Measurements from ENCODE around the gene ANKRD13B. TPM values are rescaled to one million over a fixed set of nuclear protein-coding genes. Genes with fewer than 3 reads are reported as not detected.
A peak's percentile ranks its signal among the peaks of the same experiment; 100 is the strongest.

The ANKRD13B gene
- polyA plus RNA-seq (2011; rRNA removed) (4.0 and 4.5 TPM in 2 replicates), polyA plus RNA-seq (2017; fragmentation: RNase III; extraction: RNeasy Plus Mini Kit Qiagen cat#74134 plus additional on column Dnase treatment) (15.3 to 17.8 TPM (median 16.4 TPM) in 3 replicates), polyA minus RNA-seq (2011; rRNA and poly(A)+ RNA removed) (9.2 and 10.1 TPM in 2 replicates)
- polyA plus RNA-seq (2012; cell fraction: cytosol; rRNA removed): 16.3 and 21.8 TPM in 2 replicates
- polyA plus RNA-seq (2012; cell fraction: nucleus; rRNA removed): 84.1 and 142 TPM in 2 replicates

DNA sequence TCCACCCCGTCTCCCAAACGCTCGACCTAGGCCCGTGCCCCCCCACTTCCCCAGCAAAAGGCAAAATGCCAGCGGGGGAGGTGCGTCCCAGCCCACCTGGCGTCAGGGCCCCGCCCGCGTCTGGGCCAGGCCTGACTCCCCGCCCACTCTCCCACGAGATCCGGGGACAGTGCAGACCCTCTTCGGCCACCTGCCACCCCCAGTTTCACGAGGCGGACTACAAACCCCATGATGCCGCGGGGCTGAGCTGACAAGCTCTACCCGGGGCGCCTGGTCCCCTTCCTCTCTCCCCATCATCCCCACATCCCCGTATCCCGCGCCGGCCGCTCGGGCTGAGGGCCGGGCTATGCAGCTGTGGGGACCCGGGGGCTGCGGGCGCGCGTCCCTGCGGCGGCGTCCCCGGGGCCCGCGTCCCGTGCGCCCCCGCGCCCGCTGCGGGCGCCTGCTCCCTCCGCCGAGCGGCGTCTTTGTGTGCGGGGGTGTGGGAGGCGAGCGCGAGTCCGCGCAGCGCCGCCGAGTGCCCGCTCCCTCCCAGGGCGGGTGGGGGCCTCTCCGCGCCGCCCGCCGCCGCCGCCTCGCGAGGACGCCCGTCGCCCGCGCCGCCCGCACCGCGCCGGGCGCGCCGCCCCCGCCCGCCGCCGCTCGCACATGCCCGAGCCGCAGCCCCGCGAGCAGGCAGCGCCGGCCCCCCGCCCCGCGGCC lies at the start of gene ANKRD13B:
Gene ANKRD13B (plus strand): TSS at position 283 of the 702 bp plus-strand sequence. CDS start 490 bp downstream, outside the sequence.
- FAIRE-seq: no peak
- WGBS (ENCODE audit: missing lambda C conversion rate): 2% methylated on average over 12 of the region's 96 CpGs
- ATAC-seq: peak in 1 of 2 experiments; percentile 9; a peak in 2 of 6 replicates

DNA sequence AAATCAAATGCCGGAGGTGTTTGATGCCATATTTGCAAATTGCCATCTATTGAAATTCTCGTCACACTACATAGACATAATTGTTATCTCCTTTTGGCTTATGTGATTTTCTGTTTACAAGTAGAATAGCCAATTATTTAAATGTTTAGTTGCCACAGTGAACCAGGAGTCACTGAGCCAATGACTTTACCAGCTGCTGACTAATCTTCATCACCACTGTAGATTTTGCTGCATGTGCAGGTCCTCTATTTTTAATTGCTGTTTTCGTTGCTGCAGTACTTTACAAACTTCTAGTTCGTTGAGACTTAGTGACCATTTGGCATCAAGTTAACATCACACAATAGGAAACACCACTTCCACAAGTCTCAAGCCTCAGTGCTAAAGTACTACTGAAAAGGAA lies 48.9 kb upstream of the ANKRD13B start:
- Histone ChIP-seq H3K9me3 (no peaks in the 10 kb centered on the region), H3K4me1 (peaks cover 19% of the 10 kb centered on the region), H3K27ac (no peak overlapping the region), H3K4me2 (no peak overlapping the region), H3K4me3 (no peak overlapping the region)
- 94% methylated on average over 4 of the region's 4 CpGs for WGBS (ENCODE audit: missing lambda C conversion rate)
- POLR2A ChIA-PET: no interaction called here
- DNase-seq (ENCODE audit: low read depth in 1 of 2, low spot score in 1 of 2) (no peak), FAIRE-seq (peak; percentile 28), ATAC-seq (no peak)
- CTCF ChIA-PET: interaction anchor here (0.7 to 3.1 kb wide), 4 partner anchors 23 to 292 kb away, joined by 4 to 13 read pairs (median 8); partner anchors contain the start of gene ABHD15
- TF ChIP-seq, protein P1, sequence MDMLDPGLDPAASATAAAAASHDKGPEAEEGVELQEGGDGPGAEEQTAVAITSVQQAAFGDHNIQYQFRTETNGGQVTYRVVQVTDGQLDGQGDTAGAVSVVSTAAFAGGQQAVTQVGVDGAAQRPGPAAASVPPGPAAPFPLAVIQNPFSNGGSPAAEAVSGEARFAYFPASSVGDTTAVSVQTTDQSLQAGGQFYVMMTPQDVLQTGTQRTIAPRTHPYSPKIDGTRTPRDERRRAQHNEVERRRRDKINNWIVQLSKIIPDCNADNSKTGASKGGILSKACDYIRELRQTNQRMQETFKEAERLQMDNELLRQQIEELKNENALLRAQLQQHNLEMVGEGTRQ (IDR thresholded peaks at IDR 0.05): no peak
- TF ChIP-seq, protein P2, sequence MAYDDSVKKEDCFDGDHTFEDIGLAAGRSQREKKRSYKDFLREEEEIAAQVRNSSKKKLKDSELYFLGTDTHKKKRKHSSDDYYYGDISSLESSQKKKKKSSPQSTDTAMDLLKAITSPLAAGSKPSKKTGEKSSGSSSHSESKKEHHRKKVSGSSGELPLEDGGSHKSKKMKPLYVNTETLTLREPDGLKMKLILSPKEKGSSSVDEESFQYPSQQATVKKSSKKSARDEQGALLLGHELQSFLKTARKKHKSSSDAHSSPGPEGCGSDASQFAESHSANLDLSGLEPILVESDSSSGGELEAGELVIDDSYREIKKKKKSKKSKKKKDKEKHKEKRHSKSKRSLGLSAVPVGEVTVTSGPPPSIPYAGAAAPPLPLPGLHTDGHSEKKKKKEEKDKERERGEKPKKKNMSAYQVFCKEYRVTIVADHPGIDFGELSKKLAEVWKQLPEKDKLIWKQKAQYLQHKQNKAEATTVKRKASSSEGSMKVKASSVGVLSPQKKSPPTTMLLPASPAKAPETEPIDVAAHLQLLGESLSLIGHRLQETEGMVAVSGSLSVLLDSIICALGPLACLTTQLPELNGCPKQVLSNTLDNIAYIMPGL (CRISPR knock-in tag; IDR thresholded peaks at IDR 0.05; ENCODE audit: borderline replicate concordance): no peak
- TF ChIP-seq, protein P3, sequence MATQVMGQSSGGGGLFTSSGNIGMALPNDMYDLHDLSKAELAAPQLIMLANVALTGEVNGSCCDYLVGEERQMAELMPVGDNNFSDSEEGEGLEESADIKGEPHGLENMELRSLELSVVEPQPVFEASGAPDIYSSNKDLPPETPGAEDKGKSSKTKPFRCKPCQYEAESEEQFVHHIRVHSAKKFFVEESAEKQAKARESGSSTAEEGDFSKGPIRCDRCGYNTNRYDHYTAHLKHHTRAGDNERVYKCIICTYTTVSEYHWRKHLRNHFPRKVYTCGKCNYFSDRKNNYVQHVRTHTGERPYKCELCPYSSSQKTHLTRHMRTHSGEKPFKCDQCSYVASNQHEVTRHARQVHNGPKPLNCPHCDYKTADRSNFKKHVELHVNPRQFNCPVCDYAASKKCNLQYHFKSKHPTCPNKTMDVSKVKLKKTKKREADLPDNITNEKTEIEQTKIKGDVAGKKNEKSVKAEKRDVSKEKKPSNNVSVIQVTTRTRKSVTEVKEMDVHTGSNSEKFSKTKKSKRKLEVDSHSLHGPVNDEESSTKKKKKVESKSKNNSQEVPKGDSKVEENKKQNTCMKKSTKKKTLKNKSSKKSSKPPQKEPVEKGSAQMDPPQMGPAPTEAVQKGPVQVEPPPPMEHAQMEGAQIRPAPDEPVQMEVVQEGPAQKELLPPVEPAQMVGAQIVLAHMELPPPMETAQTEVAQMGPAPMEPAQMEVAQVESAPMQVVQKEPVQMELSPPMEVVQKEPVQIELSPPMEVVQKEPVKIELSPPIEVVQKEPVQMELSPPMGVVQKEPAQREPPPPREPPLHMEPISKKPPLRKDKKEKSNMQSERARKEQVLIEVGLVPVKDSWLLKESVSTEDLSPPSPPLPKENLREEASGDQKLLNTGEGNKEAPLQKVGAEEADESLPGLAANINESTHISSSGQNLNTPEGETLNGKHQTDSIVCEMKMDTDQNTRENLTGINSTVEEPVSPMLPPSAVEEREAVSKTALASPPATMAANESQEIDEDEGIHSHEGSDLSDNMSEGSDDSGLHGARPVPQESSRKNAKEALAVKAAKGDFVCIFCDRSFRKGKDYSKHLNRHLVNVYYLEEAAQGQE (IDR thresholded peaks at IDR 0.05): no peak
- TF ChIP-seq TFCP2L1 (CRISPR knock-in tag; IDR thresholded peaks at IDR 0.05): no peak

More for the DNA sequence above, at the start of gene ANKRD13B:
- CTCF ChIA-PET: interaction anchor here (0.6 to 11.5 kb wide), 24 partner anchors 8 to 640 kb away, joined by 3 to 474 read pairs (median 4); partner anchors contain the start of genes ABHD15 and TP53I13
- DNase-seq (ENCODE audit: low read depth in 1 of 2, low spot score in 1 of 2): peak in 1 of 2 experiments; percentile 66
- no peaks in the 10 kb centered on the region for H3K9me3 ChIP-seq
- H3K27ac ChIP-seq: peak within 1 kb of the TSS; percentile 95 to 96
- peak within 1 kb of the TSS; percentile 82 for H3K4me3 ChIP-seq
- H3K4me2 ChIP-seq: peak within 1 kb of the TSS; percentile 95
- TF ChIP-seq, protein P4, sequence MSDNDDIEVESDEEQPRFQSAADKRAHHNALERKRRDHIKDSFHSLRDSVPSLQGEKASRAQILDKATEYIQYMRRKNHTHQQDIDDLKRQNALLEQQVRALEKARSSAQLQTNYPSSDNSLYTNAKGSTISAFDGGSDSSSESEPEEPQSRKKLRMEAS (IDR thresholded peaks at IDR 0.05): peak; percentile 34; the same call in 1 of the 2 replicates
- TF ChIP-seq ZSCAN20 (CRISPR knock-in tag; IDR thresholded peaks at IDR 0.05): no peak
- no peak for TF ChIP-seq HOXB13 (CRISPR knock-in tag; IDR thresholded peaks at IDR 0.05; ENCODE audit: low read depth)
- TF ChIP-seq RAD21 (conservative IDR thresholded peaks at IDR 0.05 in 1 of 2, IDR thresholded peaks at IDR 0.05 in 1 of 2): no peak
- no peak for TF ChIP-seq ESRRA (IDR thresholded peaks at IDR 0.05; ENCODE audit: borderline replicate concordance, low read length)
- no peak for TF ChIP-seq CEBPB (IDR thresholded peaks at IDR 0.05)
- TF ChIP-seq HEYL (CRISPR knock-in tag; IDR thresholded peaks at IDR 0.05): no peak
- no peak for TF ChIP-seq TP53 (CRISPR knock-in tag; IDR thresholded peaks at IDR 0.05)
- no peak for TF ChIP-seq KDM5A (IDR thresholded peaks at IDR 0.05)
- TF ChIP-seq PHF8 (IDR thresholded peaks at IDR 0.05; ENCODE audit: borderline replicate concordance, low read depth): no peak
- TF ChIP-seq, protein P3 (IDR thresholded peaks at IDR 0.05): peak; percentile 28; the same call in 1 of the 2 replicates
- TF ChIP-seq FOSB (CRISPR knock-in tag; IDR thresholded peaks at IDR 0.05): no peak
- no peak for TF ChIP-seq HOXB5 (CRISPR knock-in tag; IDR thresholded peaks at IDR 0.05)
- 0 out of 2 replicates have a peak, but pooled peaks have one; percentile 37 for TF ChIP-seq CHD4 (IDR thresholded peaks at IDR 0.05; ENCODE audit: borderline replicate concordance)
- peak; percentile 15; the same call in 1 of the 2 replicates for TF ChIP-seq POLR2A (IDR thresholded peaks at IDR 0.05; ENCODE audit: low read length)
- TF ChIP-seq, protein P5, sequence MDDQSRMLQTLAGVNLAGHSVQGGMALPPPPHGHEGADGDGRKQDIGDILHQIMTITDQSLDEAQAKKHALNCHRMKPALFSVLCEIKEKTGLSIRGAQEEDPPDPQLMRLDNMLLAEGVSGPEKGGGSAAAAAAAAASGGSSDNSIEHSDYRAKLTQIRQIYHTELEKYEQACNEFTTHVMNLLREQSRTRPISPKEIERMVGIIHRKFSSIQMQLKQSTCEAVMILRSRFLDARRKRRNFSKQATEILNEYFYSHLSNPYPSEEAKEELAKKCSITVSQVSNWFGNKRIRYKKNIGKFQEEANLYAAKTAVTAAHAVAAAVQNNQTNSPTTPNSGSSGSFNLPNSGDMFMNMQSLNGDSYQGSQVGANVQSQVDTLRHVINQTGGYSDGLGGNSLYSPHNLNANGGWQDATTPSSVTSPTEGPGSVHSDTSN (IDR thresholded peaks at IDR 0.05): no peak
- no peak for TF ChIP-seq NFE2L2 (conservative IDR thresholded peaks at IDR 0.05; ENCODE audit: low read length)
- TF ChIP-seq FOSL2 (IDR thresholded peaks at IDR 0.05): no peak
- no peak for TF ChIP-seq FOSL2 (CRISPR knock-in tag; IDR thresholded peaks at IDR 0.05)
- TF ChIP-seq RCOR1 (IDR thresholded peaks at IDR 0.05; ENCODE audit: low read depth, low read length): no peak
- TF ChIP-seq, protein P6, sequence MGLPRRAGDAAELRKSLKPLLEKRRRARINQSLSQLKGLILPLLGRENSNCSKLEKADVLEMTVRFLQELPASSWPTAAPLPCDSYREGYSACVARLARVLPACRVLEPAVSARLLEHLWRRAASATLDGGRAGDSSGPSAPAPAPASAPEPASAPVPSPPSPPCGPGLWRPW (IDR thresholded peaks at IDR 0.05): no peak
- TF ChIP-seq POLR2AphosphoS2 (conservative IDR thresholded peaks at IDR 0.05; ENCODE audit: low read length): no peak
- TF ChIP-seq, protein P7, sequence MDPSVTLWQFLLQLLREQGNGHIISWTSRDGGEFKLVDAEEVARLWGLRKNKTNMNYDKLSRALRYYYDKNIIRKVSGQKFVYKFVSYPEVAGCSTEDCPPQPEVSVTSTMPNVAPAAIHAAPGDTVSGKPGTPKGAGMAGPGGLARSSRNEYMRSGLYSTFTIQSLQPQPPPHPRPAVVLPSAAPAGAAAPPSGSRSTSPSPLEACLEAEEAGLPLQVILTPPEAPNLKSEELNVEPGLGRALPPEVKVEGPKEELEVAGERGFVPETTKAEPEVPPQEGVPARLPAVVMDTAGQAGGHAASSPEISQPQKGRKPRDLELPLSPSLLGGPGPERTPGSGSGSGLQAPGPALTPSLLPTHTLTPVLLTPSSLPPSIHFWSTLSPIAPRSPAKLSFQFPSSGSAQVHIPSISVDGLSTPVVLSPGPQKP (IDR thresholded peaks at IDR 0.05; ENCODE audit: low read depth, low read length): no peak
- no peak for TF ChIP-seq EHMT2 (IDR thresholded peaks at IDR 0.05; ENCODE audit: low read depth)
- no peak for TF ChIP-seq CBX8 (IDR thresholded peaks at IDR 0.05)
- peaks cover 41% of the 10 kb centered on the region for H3K4me1 ChIP-seq
- POLR2A ChIA-PET: interaction anchor here (0.5 to 3.0 kb wide), 8 partner anchors 9 to 642 kb away, joined by 3 to 21 read pairs (median 4); partner anchors contain the start of genes ABHD15, NUFIP2, PHF12 and TP53I13
